ENCODE data around the gene DMRTA1.
"Not testable (repeated sequence)": the region's sequence is repeated elsewhere in the genome, so short reads cannot be mapped to it uniquely, and the experiment has no call there.

Gene DMRTA1

GRCh38 chr9:22446589-22446949 lies at the start of gene DMRTA1:
DMRTA1 (plus strand) TSS chr9:22446824; CDS start chr9:22447066, 242 bp downstream.
- peak in 44 of 51 donors; percentile 18 to 78 (median 62) for DNase-seq

- no peak for DNase-seq
These were observed 45.0 kb upstream of the DMRTA1 start for GRCh38 chr9:22401671-22402070.

GRCh38 chr9:22405869-22406659 lies 40.6 kb upstream of the DMRTA1 start:
- no peak for DNase-seq

- no peak for DNase-seq
These were observed 32.7 kb upstream of the DMRTA1 start for GRCh38 chr9:22413884-22414283.

- DNase-seq, result no peak
These were observed 30.5 kb upstream of the DMRTA1 start for GRCh38 chr9:22415941-22416691.

GRCh38 chr9:22416692-22417060 lies 29.9 kb upstream of the DMRTA1 start:
- DNase-seq, result no peak

GRCh38 chr9:22423566-22423965 lies 23.1 kb upstream of the DMRTA1 start:
- DNase-seq, result no peak

- no peak for DNase-seq
These were observed 22.0 kb upstream of the DMRTA1 start for GRCh38 chr9:22424616-22425015.

- no peak for DNase-seq
These were observed 21.1 kb upstream of the DMRTA1 start for GRCh38 chr9:22425551-22425950.

GRCh38 chr9:22427226-22427880 lies 19.3 kb upstream of the DMRTA1 start:
- DNase-seq, result no peak

GRCh38 chr9:22433691-22434090 lies 12.9 kb upstream of the DMRTA1 start:
- DNase-seq, result no peak

- DNase-seq, result not testable (repeated sequence)
These were observed 11.4 kb upstream of the DMRTA1 start for GRCh38 chr9:22435252-22435651.

GRCh38 chr9:22437461-22438067 lies 9.1 kb upstream of the DMRTA1 start:
- DNase-seq, result not testable (repeated sequence)

- DNase-seq, result no peak
These were observed 5.8 kb upstream of the DMRTA1 start for GRCh38 chr9:22440841-22441240.

GRCh38 chr9:22446950-22447617 lies 460 bp downstream of the DMRTA1 start:
- peak in 43 of 51 donors; percentile 6 to 75 (median 49) for DNase-seq

GRCh38 chr9:22447618-22448305 lies 1.1 kb downstream of the DMRTA1 start:
- DNase-seq, result peak in 1 of 51 donors; percentile 2

- no peak for DNase-seq
These were observed 3.1 kb downstream of the DMRTA1 start for GRCh38 chr9:22449719-22450118.

- peak in 12 of 51 donors; percentile 2 to 32 (median 14) for DNase-seq
These were observed 5.9 kb downstream of the DMRTA1 start for GRCh38 chr9:22452415-22453010.

GRCh38 chr9:22454016-22454415 lies 7.4 kb downstream of the DMRTA1 start:
- no peak for DNase-seq

- DNase-seq, result no peak
These were observed 8.6 kb downstream of the DMRTA1 start for GRCh38 chr9:22455181-22455580.

All from hypothalamus (tissue), 51 donors.